HG02870 (cell line): ENCODE measurements around the gene RAD51B.
"Not testable (repeated sequence)": the region's sequence is repeated elsewhere in the genome, so short reads cannot be mapped to it uniquely, and the experiment has no call there.

ENCODE experiments used
- ATAC-seq: cut with Tn5 transposase; IDR thresholded peaks from one replicate; pipeline ENCODE4 v1.9.1; 2021; ENCODE audit warnings: mild to moderate bottlenecking, moderate library complexity; ENCODE audit not compliant: unreplicated experiment

Gene RAD51B

DNA sequence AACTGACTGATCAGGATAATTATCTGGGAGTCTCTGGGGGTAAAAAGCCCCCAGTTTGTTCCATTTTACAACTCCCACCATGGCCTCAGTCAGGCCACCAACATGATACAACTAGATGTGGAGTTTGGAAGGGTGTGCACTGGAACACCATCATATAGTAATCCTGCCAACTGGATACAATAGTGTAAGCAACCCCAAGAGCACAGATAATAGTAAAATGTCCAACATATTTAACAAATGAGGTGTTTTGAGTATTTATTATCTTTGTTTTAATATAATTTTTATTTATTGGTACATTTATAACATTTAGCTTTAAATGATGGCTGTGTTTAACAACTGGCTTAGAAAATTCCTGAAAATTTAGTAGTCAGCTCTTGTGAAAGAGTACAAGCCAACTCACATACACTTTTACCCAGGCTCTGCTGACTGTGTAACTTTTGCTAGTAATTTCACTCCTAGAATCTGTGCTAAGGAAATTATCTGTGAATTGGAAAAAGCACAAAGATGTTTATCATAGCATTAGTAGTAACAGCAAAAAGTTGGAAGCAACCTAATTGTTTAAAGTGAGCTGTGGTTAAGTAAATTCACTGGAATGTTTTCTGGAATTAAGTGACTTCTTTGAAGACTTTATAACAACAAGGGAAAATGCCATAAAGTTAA lies 196.8 kb downstream of the RAD51B start:
- no peak for ATAC-seq

- ATAC-seq: no peak
Observed at GRCh38 chr14:68018598-68018997, 199.0 kb downstream of the RAD51B start.

DNA sequence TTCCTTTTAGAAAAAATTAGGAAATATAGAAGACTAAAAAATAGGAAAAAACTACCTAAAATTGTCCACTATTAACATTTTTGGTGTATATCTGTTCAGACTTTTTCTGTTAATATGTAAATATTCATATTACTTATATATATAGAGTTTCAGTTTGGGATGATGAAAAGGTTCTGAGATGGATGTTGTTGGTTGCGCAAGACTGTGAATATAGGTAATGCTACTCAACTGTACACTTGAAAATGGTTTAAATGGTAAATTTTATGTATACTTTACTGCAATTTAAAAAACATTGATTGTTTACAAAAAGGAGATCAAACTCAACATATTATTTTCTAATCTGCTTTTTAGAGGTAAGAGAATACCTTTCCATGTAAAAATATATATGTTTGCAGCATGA lies 200.9 kb downstream of the RAD51B start:
- no peak for ATAC-seq

GRCh38 chr14:68020999-68021663 lies 201.6 kb downstream of the RAD51B start:
- no peak for ATAC-seq

DNA sequence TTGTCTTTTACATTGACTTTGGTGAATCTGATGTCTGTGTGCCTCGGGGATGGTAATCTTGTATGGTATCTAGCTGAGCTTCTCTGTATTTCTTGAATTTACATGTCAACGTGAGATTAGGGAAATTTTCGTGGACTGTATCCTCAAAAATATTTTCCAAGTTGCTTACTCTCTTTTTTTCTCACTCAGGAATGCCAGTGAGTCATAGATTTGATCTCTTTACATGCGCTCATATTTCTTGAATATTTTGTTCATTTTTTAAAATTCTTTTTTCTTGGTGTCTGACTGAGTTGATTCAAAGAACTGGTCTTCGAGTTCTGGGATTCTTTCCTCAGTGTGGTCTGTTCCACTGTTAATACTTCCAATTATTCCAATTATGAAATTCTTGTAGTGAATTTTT lies 207.7 kb downstream of the RAD51B start:
- ATAC-seq: no peak

- ATAC-seq: no peak
Observed at GRCh38 chr14:68028075-68028474, 208.5 kb downstream of the RAD51B start.

- ATAC-seq: not testable (repeated sequence)
Observed at GRCh38 chr14:68031011-68031410, 211.4 kb downstream of the RAD51B start.

GRCh38 chr14:68032154-68032553 lies 212.6 kb downstream of the RAD51B start:
- no peak for ATAC-seq

DNA sequence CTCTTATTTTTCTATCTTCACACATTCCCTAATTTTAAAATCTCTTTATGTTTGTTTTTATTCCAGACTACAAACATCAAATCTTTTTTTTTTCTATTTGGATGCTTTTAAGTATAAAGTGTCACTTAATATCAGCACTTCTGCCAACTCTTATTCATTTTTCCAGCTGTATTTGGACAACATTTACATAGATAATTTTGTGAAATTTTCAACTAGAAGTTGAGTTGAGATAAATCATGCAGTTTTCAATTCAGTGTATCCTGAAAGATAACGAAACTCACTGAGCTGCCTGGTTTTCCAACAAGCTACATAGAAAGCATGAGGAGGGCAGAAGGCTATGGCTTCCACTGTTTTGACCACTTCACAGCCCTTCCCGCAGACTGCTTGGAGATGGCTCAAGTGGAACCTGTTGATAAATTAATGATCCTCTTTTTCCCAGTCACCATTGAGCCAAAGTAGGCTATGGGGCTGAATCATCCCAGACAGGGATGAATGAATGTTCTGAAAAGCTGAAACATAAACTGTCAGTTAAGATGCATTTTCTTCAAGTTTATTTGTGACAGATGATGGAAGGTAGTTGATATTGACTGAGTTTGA lies 213.9 kb downstream of the RAD51B start:
- ATAC-seq: no peak

GRCh38 chr14:68034896-68035295 lies 215.3 kb downstream of the RAD51B start:
- ATAC-seq: no peak

GRCh38 chr14:68036202-68036601 lies 216.6 kb downstream of the RAD51B start:
- ATAC-seq: no peak

- ATAC-seq: no peak
Observed at GRCh38 chr14:68039593-68039992, 220.0 kb downstream of the RAD51B start.

DNA sequence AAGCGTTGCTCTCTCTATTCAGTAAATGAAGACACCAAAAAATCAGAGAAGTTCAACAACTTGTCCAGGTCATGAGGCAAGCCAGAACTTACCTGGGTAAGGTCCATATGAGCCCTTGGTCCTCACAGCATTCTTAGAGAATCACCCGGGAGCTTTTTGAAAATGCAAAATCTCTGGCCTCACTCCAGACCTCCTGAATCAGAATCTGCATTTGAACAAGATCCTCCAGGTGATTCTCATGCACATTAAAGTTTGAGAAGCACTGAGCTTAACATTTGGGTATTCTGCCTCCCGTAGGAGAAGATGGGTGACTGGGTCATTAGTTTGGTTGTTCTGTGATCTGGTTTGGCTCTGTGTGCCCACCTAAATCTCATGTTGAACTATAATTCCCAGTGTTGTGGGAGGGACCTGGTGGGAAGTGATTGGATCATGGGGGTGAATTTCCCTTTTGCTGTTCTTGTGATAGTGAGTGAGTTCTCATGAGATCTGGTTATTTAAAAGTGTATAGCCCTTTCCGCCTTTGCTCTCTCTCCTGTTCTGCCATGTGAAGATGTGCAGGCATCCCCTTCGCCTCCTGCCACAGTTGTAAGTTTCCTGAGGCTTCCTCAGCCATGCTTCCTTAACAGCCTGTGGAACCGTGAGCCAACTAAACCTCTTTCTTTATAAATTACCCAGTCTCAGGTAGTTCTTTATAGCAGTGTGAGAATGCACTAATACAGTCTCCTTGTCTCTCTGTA lies 221.2 kb downstream of the RAD51B start:
- no peak for ATAC-seq

DNA sequence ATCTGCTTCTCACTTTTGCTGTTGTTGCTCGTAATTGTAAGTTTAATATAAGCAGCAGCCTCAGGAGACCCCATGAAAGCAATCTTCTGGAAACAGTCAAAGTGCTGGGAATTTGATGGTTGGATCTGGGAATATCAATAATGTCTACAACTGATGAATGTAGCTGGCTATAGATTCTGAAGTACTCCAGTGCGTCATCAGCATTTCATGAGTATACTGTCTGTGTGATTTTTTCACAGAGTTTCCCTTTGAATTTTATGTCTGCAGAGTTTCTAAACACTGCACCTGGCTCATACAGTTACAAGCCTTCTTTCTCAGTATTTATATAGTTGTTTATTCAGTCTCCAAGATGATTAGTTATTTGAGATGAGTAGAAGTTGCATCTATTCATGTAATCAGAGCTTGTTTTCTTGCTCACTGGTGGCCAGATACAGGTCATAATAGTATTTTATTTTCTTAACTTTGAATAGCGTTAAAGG lies 222.3 kb downstream of the RAD51B start:
- no peak for ATAC-seq

GRCh38 chr14:68042586-68043210 lies 223.1 kb downstream of the RAD51B start:
- ATAC-seq: no peak

GRCh38 chr14:68043752-68044151 lies 224.2 kb downstream of the RAD51B start:
- ATAC-seq: no peak

DNA sequence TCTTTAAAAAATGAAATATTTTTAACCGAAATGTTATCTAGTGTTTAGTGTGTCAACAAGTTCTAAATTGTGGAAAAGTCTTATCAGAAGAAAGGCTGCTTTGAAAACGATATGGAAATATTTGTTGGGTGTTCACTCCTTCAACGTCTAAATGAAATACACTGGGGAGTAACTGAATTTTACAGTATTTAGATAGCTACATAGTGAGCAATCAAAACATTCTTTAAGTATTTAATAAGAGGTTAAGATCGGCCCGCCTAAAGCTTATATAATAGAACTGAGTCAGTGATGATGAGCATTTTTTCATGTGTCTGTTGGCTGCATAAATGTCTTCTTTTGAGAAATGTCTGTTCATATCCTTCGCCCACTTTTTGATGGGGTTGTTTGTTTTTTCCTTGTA lies 228.3 kb downstream of the RAD51B start:
- no peak for ATAC-seq

GRCh38 chr14:68048815-68049214 lies 229.2 kb downstream of the RAD51B start:
- not testable (repeated sequence) for ATAC-seq

DNA sequence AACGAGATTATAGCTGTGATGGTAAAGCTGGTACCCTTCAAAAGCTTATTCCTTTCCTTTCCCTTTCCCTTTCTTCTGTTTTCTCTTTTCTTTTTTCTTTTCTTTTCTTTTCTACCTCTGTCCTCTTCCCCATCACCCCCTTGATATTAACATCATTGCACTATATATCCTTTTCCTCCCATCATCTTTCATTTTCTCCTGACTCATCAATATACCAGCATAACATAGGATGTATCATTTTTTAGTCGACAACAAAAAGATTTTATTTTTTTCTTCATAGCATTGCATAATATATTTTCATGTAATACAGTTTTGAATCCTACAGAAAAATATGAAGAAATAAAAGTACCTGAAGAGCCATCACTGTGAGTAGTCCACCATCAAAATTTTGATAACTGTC lies 230.6 kb downstream of the RAD51B start:
- ATAC-seq: no peak

DNA sequence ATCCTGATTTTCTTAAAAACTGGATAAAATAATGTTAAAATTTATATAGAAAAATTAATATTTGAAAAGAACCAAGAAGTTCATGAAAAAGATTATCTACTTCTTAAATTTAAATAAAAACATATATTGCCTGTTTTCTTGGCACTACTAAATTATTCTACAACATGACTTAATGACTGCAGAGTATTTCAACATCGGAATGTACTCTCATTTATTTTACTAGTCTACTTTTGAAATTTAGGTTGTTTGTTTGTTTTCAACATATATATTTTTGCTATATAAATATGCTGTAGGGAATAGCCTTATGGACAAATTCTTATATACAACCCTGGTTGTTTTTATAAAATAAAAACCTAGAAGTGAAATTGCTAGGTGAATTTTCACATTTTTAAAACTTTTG lies 231.6 kb downstream of the RAD51B start:
- ATAC-seq: no peak

- ATAC-seq: no peak
Observed at GRCh38 chr14:68060198-68060597, 240.6 kb downstream of the RAD51B start.
